ENCODE data around the gene PRR20G. TPM values are rescaled to one million over a fixed set of nuclear protein-coding genes. Genes with fewer than 3 reads are reported as not detected.

PRR20G gene
- total and polyA plus RNA-seq, 9 of the 15 experiments (the other 6 are each of a cell fraction or from before 2014, with no cell fraction given) = not detected

GRCh38 chr3:127289706-127290575, 2.1 kb upstream of the PRR20G start (continued):
- no peak for TF ChIP-seq PPARD (CRISPR knock-in tag; IDR thresholded peaks at IDR 0.05)
- TF ChIP-seq GATAD2B (IDR thresholded peaks at IDR 0.05; ENCODE audit: borderline replicate concordance) = no peak
- TF ChIP-seq SLC30A9 (CRISPR knock-in tag; IDR thresholded peaks at IDR 0.05) = no peak
- TF ChIP-seq NR0B1 (IDR thresholded peaks at IDR 0.05; ENCODE audit: partially characterized antibody) = no peak
- TF ChIP-seq CHD4 (IDR thresholded peaks at IDR 0.05; ENCODE audit: insufficient read depth, insufficient replicate concordance, low read depth, low read length, poor library complexity, severe bottlenecking) = no peak
- no peak for TF ChIP-seq TARDBP (IDR thresholded peaks at IDR 0.05)
- no peak for TF ChIP-seq PTTG1 (tag; IDR thresholded peaks at IDR 0.05; ENCODE audit: low read depth)

GRCh38 chr3:127288921-127289705, 1.3 kb upstream of the PRR20G start:
- H4K20me1 ChIP-seq (replicated peaks; ENCODE audit: control insufficient read depth, insufficient read depth, low read length) = no peaks in the 10 kb centered on the region
- H3K36me3 ChIP-seq (ENCODE audit: control insufficient read depth, insufficient read depth, low read length) = no peaks in the 10 kb centered on the region
- H3K27me3 ChIP-seq (ENCODE audit: control insufficient read depth in 2 of 2, insufficient read depth in 2 of 2, low read length in 2 of 2) = no peaks in the 10 kb centered on the region
- no peak overlapping the region for H3K4me3 ChIP-seq
- intact Hi-C loops (cut with micrococcal nuclease) = no loop called here
- H3K9ac ChIP-seq (ENCODE audit: insufficient read depth in 1 of 2, low read depth in 2 of 2, low read length in 2 of 2) = no peak overlapping the region
- ATAC-seq (peak; percentile 53; the same call in 2 of the 3 replicates), DNase-seq (ENCODE audit: extremely low read depth in 1 of 4, low spot score in 3 of 4) (no peak), FAIRE-seq (no peak)
- ChIA-PET POLR2A (no interaction called here), CTCF (ENCODE audit: low intra/inter-chr PET ratio) (no interaction called here)
- 24% methylated on average over 14 of the region's 23 CpGs for WGBS (ENCODE audit: insufficient coverage, low coverage, missing lambda C conversion rate)
- no peak overlapping the region for H2AFZ ChIP-seq (ENCODE audit: low read depth, low read length)
- H3K27ac ChIP-seq (ENCODE audit: extremely low read depth, low read depth, low read length) = no peak overlapping the region
- H3K4me1 ChIP-seq (replicated peaks in 1 of 2; ENCODE audit: control insufficient read depth in 2 of 2, insufficient read depth in 2 of 2, low read length in 2 of 2) = no peaks in the 10 kb centered on the region
- no TSS peak for BruUV-seq (replicated peaks)
- TF ChIP-seq CTCF (IDR thresholded peaks at IDR 0.05 in 2 of 3, conservative IDR thresholded peaks at IDR 0.05 in 1 of 3; ENCODE audit: insufficient read depth in 2 of 3, low read depth in 1 of 3, low read length in 3 of 3) = peak in 1 of 3 experiments; percentile 36; a peak in 2 of 6 replicates
- TF ChIP-seq MBD1 (CRISPR knock-in tag; IDR thresholded peaks at IDR 0.05) = no peak
- H3K79me2 ChIP-seq (ENCODE audit: control insufficient read depth, insufficient read depth, low read length) = no peaks in the 10 kb centered on the region
- no peak overlapping the region for H3K4me2 ChIP-seq (ENCODE audit: insufficient read depth, low read length)
- in situ Hi-C loops (cut with MboI) = no loop called here
- no peaks in the 10 kb centered on the region for H3K9me1 ChIP-seq (ENCODE audit: control insufficient read depth, insufficient read depth, low read length)
- H3K9me3 ChIP-seq (replicated peaks; ENCODE audit: control insufficient read depth, insufficient read depth, low read depth, low read length) = no peaks in the 10 kb centered on the region
